ENCODE data around the gene TNFAIP8L3.

DNA sequence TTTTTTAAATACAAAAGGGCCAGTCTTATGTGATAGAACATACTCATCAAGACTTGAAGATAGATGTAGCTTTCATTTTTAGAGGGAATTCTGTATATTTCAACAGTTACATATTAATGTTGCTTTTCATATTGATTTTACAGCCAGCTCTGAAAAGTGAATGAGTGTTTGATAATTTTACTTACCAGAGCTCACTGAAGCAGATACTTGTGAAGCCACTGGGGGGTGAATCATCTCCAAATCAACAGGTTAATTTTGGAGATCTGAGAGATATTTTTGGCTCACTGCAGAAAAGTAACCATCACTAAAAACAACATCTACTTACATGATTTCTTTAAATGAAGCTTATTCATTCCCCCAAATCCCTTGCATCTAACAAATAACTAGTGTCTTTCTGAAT lies 24.7 kb downstream of the TNFAIP8L3 start:
- TF ChIP-seq, protein P1, sequence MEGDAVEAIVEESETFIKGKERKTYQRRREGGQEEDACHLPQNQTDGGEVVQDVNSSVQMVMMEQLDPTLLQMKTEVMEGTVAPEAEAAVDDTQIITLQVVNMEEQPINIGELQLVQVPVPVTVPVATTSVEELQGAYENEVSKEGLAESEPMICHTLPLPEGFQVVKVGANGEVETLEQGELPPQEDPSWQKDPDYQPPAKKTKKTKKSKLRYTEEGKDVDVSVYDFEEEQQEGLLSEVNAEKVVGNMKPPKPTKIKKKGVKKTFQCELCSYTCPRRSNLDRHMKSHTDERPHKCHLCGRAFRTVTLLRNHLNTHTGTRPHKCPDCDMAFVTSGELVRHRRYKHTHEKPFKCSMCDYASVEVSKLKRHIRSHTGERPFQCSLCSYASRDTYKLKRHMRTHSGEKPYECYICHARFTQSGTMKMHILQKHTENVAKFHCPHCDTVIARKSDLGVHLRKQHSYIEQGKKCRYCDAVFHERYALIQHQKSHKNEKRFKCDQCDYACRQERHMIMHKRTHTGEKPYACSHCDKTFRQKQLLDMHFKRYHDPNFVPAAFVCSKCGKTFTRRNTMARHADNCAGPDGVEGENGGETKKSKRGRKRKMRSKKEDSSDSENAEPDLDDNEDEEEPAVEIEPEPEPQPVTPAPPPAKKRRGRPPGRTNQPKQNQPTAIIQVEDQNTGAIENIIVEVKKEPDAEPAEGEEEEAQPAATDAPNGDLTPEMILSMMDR (IDR thresholded peaks at IDR 0.05) = no peak
- no peak for TF ChIP-seq POLR2A (IDR thresholded peaks at IDR 0.05)
